Activated CD4-positive, alpha-beta T cell treated with anti-CD3 and anti-CD28 coated beads, Interleukin-2, amount 10 ng/mL, durations not matched to agents 7 days and 5 days (primary cell): Measurements from ENCODE around the gene PITRM1. TPM values are rescaled to one million over a fixed set of nuclear protein-coding genes. Genes with fewer than 3 reads are reported as not detected.

Source experiments
- CTCF ChIA-PET: fragments of 350-600 bp; sonication (Branson Sonifier 250); formaldehyde crosslinking; loops from one replicate; lab custom pipeline; 2021; ENCODE audit warnings: antibody characterized with exemption; lab: Charles Lee
- POLR2A ChIA-PET: fragments of 350-600 bp; sonication (Branson Sonifier 250); formaldehyde crosslinking; loops from one replicate; lab custom pipeline; 2021; ENCODE audit warnings: antibody characterized with exemption; lab: Charles Lee
- DNase-seq: peaks from one replicate; pipeline ENCODE4 v3.0.0-alpha.2; 2020
- H3K27ac Mint-ChIP-seq: one replicate; pipeline ENCODE4 v1.8.0; 2021; ENCODE audit warnings: mild to moderate bottlenecking, moderate library complexity, mixed read lengths
- H3K27me3 Mint-ChIP-seq: one replicate; pipeline ENCODE4 v1.8.0; 2021; ENCODE audit warnings: mixed read lengths
- H3K36me3 Mint-ChIP-seq: one replicate; pipeline ENCODE4 v1.8.0; 2021; ENCODE audit warnings: low read depth, mixed read lengths
- H3K4me1 Mint-ChIP-seq: one replicate; pipeline ENCODE4 v1.8.0; 2021; ENCODE audit warnings: mixed read lengths
- H3K4me3 Mint-ChIP-seq: one replicate; pipeline ENCODE4 v1.8.0; 2021; ENCODE audit warnings: mild to moderate bottlenecking, moderate library complexity, mixed read lengths
- H3K9me3 Mint-ChIP-seq: one replicate; pipeline ENCODE4 v1.8.0; 2021; ENCODE audit warnings: mixed read lengths
- total RNA-seq, 2 experiments: library from RNA; stranded (reverse); gene quantifications; one replicate each; pipeline ENCODE4 v1.2.3, GENCODE V29; 2021

The PITRM1 gene
- total RNA-seq, 2 experiments from 2014 or later, result 57.4 to 58.0 TPM

- DNase-seq, result no peak
- H3K4me1 Mint-ChIP-seq, result no peaks in the 10 kb centered on the region
- H3K9me3 Mint-ChIP-seq, result no peaks in the 10 kb centered on the region
- H3K36me3 Mint-ChIP-seq, result peaks cover 53% of the 10 kb centered on the region
- H3K27ac Mint-ChIP-seq, result no peak overlapping the region
- ChIA-PET POLR2A (interaction anchor here (0.6 kb wide), 1 partner anchor 13 kb away, joined by 3 read pairs; no protein-coding TSS in a partner anchor), CTCF (no interaction called here)
- H3K4me3 Mint-ChIP-seq, result no peak overlapping the region
- H3K27me3 Mint-ChIP-seq, result no peaks in the 10 kb centered on the region
Observed at GRCh38 chr10:3128379-3129130, 44.0 kb downstream of the PITRM1 start.

GRCh38 chr10:3127921-3128320 lies 44.7 kb downstream of the PITRM1 start:
- Mint-ChIP-seq H3K4me3 (no peak overlapping the region), H3K27ac (no peak overlapping the region), H3K9me3 (no peaks in the 10 kb centered on the region), H3K4me1 (no peaks in the 10 kb centered on the region), H3K36me3 (peaks cover 54% of the 10 kb centered on the region), H3K27me3 (no peaks in the 10 kb centered on the region)
- POLR2A ChIA-PET, result no interaction called here
- CTCF ChIA-PET, result no interaction called here
- DNase-seq, result no peak

DNA sequence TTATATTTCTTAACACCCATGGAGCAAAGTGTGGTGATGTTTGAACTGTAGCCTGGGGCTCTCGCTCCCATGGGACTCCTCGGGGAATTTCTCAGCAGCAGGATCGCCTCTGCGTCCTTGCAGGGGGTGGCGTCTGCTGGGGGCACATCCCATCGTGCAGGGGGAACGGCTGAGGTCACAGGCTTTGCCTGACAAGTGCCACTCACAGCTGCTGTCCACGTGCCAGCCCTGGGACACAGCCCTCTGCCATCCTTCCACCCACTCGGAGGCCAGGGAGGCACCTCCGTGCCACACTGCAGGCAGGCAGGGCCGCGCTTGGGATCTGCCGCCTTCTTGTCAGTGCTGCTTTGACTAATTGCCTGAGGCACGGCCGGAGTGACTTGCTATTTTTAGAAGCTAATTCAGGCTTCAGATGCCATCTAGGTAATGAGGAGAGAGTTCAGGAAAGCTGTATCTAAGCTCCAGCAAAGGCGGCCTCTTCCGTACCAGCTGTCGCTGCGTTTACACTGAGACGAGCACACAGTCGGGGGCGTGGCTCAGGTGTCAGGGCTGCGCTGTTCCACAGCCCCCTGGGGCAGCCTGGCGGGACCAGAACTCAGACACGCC lies 45.7 kb downstream of the PITRM1 start:
- no peak overlapping the region for H3K4me3 Mint-ChIP-seq
- no peaks in the 10 kb centered on the region for H3K4me1 Mint-ChIP-seq
- H3K27ac Mint-ChIP-seq, result no peak overlapping the region
- H3K27me3 Mint-ChIP-seq, result no peaks in the 10 kb centered on the region
- POLR2A ChIA-PET, result no interaction called here
- H3K9me3 Mint-ChIP-seq, result no peaks in the 10 kb centered on the region
- no peak for DNase-seq
- peaks cover 57% of the 10 kb centered on the region for H3K36me3 Mint-ChIP-seq
- CTCF ChIA-PET, result interaction anchor here (0.8 to 1.2 kb wide), 2 partner anchors 10 to 13 kb away, joined by 3 read pairs; no protein-coding TSS in a partner anchor

DNA sequence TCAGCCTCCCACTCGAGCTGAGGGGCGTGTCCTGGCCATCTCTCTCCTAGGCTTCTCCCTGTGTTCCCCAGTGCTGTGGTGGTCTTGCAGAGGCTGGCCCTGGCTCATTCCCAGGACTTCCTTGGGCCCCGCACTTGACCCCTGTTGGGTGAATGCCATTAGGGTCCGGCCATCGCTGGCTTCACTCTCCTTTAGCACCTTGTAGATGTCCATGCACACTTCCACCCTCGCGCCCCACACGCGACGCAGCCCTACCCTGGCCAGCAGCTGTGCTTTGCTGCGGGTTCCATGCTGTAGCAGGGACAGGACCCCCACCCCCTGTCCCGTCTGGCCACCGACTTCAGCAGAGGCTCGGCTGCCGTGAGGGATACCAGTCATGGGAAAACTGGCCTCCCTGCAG lies 46.3 kb downstream of the PITRM1 start:
- no peak for DNase-seq
- H3K36me3 Mint-ChIP-seq, result peaks cover 55% of the 10 kb centered on the region
- ChIA-PET CTCF (interaction anchor here (1.2 kb wide), 1 partner anchor 12 kb away, joined by 3 read pairs; no protein-coding TSS in a partner anchor), POLR2A (no interaction called here)
- no peaks in the 10 kb centered on the region for H3K27me3 Mint-ChIP-seq
- H3K9me3 Mint-ChIP-seq, result no peaks in the 10 kb centered on the region
- no peak overlapping the region for H3K4me3 Mint-ChIP-seq
- no peak overlapping the region for H3K27ac Mint-ChIP-seq
- H3K4me1 Mint-ChIP-seq, result no peaks in the 10 kb centered on the region

GRCh38 chr10:3125527-3126170 lies 46.9 kb downstream of the PITRM1 start:
- DNase-seq, result no peak
- Mint-ChIP-seq H3K9me3 (no peaks in the 10 kb centered on the region), H3K27me3 (no peaks in the 10 kb centered on the region), H3K36me3 (peaks cover 57% of the 10 kb centered on the region), H3K4me3 (no peak overlapping the region), H3K4me1 (no peaks in the 10 kb centered on the region), H3K27ac (no peak overlapping the region)
- ChIA-PET POLR2A (no interaction called here), CTCF (no interaction called here)

GRCh38 chr10:3124412-3125175 lies 48.0 kb downstream of the PITRM1 start:
- no peaks in the 10 kb centered on the region for H3K9me3 Mint-ChIP-seq
- no peak overlapping the region for H3K4me3 Mint-ChIP-seq
- POLR2A ChIA-PET, result no interaction called here
- H3K27me3 Mint-ChIP-seq, result no peaks in the 10 kb centered on the region
- no peak overlapping the region for H3K27ac Mint-ChIP-seq
- peaks cover 55% of the 10 kb centered on the region for H3K36me3 Mint-ChIP-seq
- no peak for DNase-seq
- CTCF ChIA-PET, result no interaction called here
- H3K4me1 Mint-ChIP-seq, result no peaks in the 10 kb centered on the region

- Mint-ChIP-seq H3K4me3 (no peak overlapping the region), H3K9me3 (no peaks in the 10 kb centered on the region), H3K27me3 (no peaks in the 10 kb centered on the region), H3K4me1 (no peaks in the 10 kb centered on the region), H3K27ac (no peak overlapping the region), H3K36me3 (peaks cover 55% of the 10 kb centered on the region)
- ChIA-PET CTCF (interaction anchor here (1.0 kb wide), 2 partner anchors 10 to 25 kb away, joined by 4 to 6 read pairs; no protein-coding TSS in a partner anchor), POLR2A (no interaction called here)
- DNase-seq, result no peak
Observed at GRCh38 chr10:3123571-3124411, 48.8 kb downstream of the PITRM1 start.

DNA sequence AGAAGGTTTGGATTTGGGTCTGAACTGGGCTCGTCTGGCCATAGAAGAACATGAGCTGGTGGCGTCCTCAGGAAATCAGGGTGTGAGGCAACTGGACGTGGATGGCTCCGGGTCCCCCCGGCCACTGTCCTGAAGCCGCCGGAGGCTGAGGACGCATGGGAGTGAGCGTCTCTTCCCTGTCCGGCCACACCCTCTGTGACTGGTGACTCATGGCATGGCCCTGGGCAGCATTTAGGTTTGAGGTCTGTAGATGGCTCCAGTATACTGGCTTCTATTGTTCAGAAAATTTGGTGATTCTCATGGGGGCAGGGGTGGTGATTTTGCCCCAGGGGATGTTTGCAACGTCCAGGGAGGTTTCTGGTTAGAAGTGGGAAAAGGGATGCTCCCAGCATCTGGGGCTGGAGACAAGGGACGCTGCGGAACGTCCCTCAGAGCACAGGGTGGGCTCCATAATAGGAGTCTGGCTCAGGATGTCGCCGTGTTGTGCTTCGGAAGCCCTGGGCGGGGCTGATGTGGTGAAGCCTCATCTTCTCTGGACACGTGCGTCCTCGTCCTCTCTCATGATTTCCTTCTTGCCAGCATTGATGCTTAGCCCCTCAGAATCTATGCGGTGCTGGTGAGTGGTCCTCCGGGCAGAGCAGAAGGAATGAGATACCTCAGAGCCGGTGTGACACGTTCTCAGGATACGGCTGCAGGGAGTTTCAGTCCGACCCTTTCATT lies 49.9 kb downstream of the PITRM1 start:
- Mint-ChIP-seq H3K27me3 (no peaks in the 10 kb centered on the region), H3K27ac (no peak overlapping the region), H3K36me3 (peaks cover 55% of the 10 kb centered on the region), H3K9me3 (no peaks in the 10 kb centered on the region), H3K4me3 (no peak overlapping the region), H3K4me1 (no peaks in the 10 kb centered on the region)
- no peak for DNase-seq
- ChIA-PET POLR2A (no interaction called here), CTCF (interaction anchor here (1.0 kb wide), 2 partner anchors 11 to 26 kb away, joined by 4 to 6 read pairs; no protein-coding TSS in a partner anchor)

DNA sequence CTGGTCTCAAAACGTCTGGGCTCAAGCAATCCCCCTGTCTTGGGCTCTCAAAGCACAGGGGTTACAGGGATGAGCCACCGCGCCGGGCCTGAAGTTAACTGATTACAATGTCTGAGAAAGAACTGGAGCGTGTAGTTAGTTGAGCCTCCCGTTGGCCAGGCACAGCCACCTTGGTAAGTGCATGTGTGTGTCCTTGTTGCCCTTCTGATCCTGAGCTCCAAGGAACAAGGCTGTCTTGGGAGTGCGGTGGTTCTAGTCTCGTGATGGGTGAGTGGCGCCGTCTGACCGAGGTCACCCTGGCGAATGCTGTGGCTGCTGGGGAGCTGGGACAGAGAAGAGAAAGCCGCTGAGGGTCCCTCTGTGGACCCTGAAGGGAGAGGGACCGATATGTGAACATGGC lies 50.5 kb downstream of the PITRM1 start:
- ChIA-PET POLR2A (no interaction called here), CTCF (interaction anchor here (0.7 kb wide), 1 partner anchor 8 kb away, joined by 4 read pairs; no protein-coding TSS in a partner anchor)
- H3K4me3 Mint-ChIP-seq, result no peak overlapping the region
- H3K9me3 Mint-ChIP-seq, result no peaks in the 10 kb centered on the region
- peaks cover 57% of the 10 kb centered on the region for H3K36me3 Mint-ChIP-seq
- no peak overlapping the region for H3K27ac Mint-ChIP-seq
- no peaks in the 10 kb centered on the region for H3K4me1 Mint-ChIP-seq
- DNase-seq, result no peak
- no peaks in the 10 kb centered on the region for H3K27me3 Mint-ChIP-seq

DNA sequence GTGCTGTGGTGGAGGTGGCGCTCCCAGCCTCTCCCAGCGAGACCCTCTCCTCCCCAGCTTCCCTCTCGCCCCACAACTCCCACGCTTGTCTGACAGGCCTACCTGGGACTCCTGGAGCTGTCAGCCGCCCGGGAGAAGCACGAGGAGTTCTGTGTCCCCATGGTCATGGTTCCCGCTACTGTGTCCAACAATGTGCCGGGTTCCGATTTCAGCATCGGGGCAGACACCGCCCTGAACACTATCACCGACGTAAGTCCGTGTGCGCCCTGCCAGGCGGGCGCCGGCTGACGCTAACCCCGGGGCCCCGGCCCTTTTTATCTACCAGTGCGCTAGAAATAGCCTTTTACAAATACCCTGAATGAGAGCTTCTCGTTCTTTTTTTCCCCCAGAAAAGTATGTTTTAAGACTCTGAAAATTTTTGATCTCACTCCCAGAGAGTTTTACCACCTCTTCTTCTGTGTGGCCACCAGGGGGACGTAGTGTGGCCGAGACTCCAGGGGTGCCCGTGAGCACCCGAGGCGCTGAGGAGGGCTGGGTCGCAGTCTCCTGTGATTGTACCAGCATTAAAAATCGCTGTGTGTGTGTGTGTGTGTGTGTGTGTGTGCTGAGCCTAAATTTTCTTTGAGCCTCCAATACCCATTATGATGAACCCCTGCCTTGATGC lies 52.7 kb downstream of the PITRM1 start:
- POLR2A ChIA-PET, result no interaction called here
- Mint-ChIP-seq H3K4me3 (no peak overlapping the region), H3K27ac (no peak overlapping the region), H3K27me3 (no peaks in the 10 kb centered on the region), H3K4me1 (no peaks in the 10 kb centered on the region), H3K9me3 (no peaks in the 10 kb centered on the region), H3K36me3 (peaks cover 68% of the 10 kb centered on the region)
- no peak for DNase-seq
- CTCF ChIA-PET, result interaction anchor here (0.6 kb wide), 1 partner anchor 36 kb away, joined by 3 read pairs; no protein-coding TSS in a partner anchor

- Mint-ChIP-seq H3K4me3 (no peak overlapping the region), H3K9me3 (no peaks in the 10 kb centered on the region), H3K27me3 (no peaks in the 10 kb centered on the region), H3K36me3 (peaks cover 68% of the 10 kb centered on the region), H3K27ac (no peak overlapping the region), H3K4me1 (no peaks in the 10 kb centered on the region)
- CTCF ChIA-PET, result no interaction called here
- DNase-seq, result no peak
- POLR2A ChIA-PET, result no interaction called here
Observed at GRCh38 chr10:3118641-3119091, 53.9 kb downstream of the PITRM1 start.
